ENCODE results near the gene OR10A2. TPM values are rescaled to one million over a fixed set of nuclear protein-coding genes. Genes with fewer than 3 reads are reported as not detected.
"Not testable (repeated sequence)": the region's sequence is repeated elsewhere in the genome, so short reads cannot be mapped to it uniquely, and the experiment has no call there.

OR10A2 gene
- total RNA-seq, 2 experiments from 2014 or later = not detected

- ChIA-PET POLR2A (no interaction called here), CTCF (no interaction called here)
Measured at GRCh38 chr11:6876914-6877313, 14.1 kb downstream of the OR10A2 start.

GRCh38 chr11:6882751-6883150, 19.9 kb downstream of the OR10A2 start:
- POLR2A ChIA-PET = no interaction called here
- CTCF ChIA-PET = no interaction called here

- POLR2A ChIA-PET, CTCF ChIA-PET: not testable (repeated sequence)
Measured at GRCh38 chr11:6887711-6888110, 24.9 kb downstream of the OR10A2 start.

GRCh38 chr11:6888830-6889229, 26.0 kb downstream of the OR10A2 start:
- CTCF ChIA-PET = no interaction called here

GRCh38 chr11:6889835-6890234, 27.0 kb downstream of the OR10A2 start:
- CTCF ChIA-PET = no interaction called here
- POLR2A ChIA-PET = no interaction called here

More at GRCh38 chr11:6888830-6889229, 26.0 kb downstream of the OR10A2 start:
- POLR2A ChIA-PET = no interaction called here

- ChIA-PET CTCF (no interaction called here), POLR2A (no interaction called here)
Measured at GRCh38 chr11:6892400-6892799, 29.5 kb downstream of the OR10A2 start, which contains the start of gene OR2D2. Gene OR2D2 (minus strand): TSS chr11:6892500. CDS start chr11:6892500, 0 bp downstream.

GRCh38 chr11:6894097-6894496, 31.2 kb downstream of the OR10A2 start:
- ChIA-PET POLR2A (no interaction called here), CTCF (no interaction called here)

- POLR2A ChIA-PET = no interaction called here
- CTCF ChIA-PET = no interaction called here
Measured at GRCh38 chr11:6895010-6895409, 32.2 kb downstream of the OR10A2 start.

- POLR2A ChIA-PET = no interaction called here
- CTCF ChIA-PET = no interaction called here
Measured at GRCh38 chr11:6898911-6899310, 36.1 kb downstream of the OR10A2 start.

- ChIA-PET POLR2A (no interaction called here), CTCF (no interaction called here)
Measured at GRCh38 chr11:6900327-6900999, 37.6 kb downstream of the OR10A2 start.

- CTCF ChIA-PET, POLR2A ChIA-PET: not testable (repeated sequence)
Measured at GRCh38 chr11:6904804-6905203, 41.9 kb downstream of the OR10A2 start.

GRCh38 chr11:6911378-6911777, 48.5 kb downstream of the OR10A2 start:
- CTCF ChIA-PET = no interaction called here
- POLR2A ChIA-PET = no interaction called here

GRCh38 chr11:6911948-6912347, 49.1 kb downstream of the OR10A2 start:
- ChIA-PET POLR2A (no interaction called here), CTCF (no interaction called here)

GRCh38 chr11:6919698-6920097, 56.8 kb downstream of the OR10A2 start:
- ChIA-PET CTCF (no interaction called here), POLR2A (no interaction called here)

- CTCF ChIA-PET = no interaction called here
Measured at GRCh38 chr11:6920702-6921101, 57.8 kb downstream of the OR10A2 start, which contains the start of gene OR2D3. Gene OR2D3 (plus strand): TSS chr11:6921002. CDS start chr11:6921002, 0 bp downstream.

More at GRCh38 chr11:6920702-6921101, 57.8 kb downstream of the OR10A2 start, which contains the start of gene OR2D3:
- POLR2A ChIA-PET = no interaction called here

Other genes starting within 250 kb of the OR10A2 start
- gene TPP1, start 243.6 kb upstream of the OR10A2 start, total RNA-seq = 10 to 100 TPM; 44.7 to 50.5 TPM
- gene DCHS1, start 207.2 kb upstream of the OR10A2 start, total RNA-seq = under 1 TPM; 0.40 to 0.53 TPM
- 100 to 1,000 TPM; 132 to 146 TPM for gene MRPL17, start 179.7 kb upstream of the OR10A2 start, total RNA-seq
- under 1 TPM in 1 of 2 experiments, not detected in 1; 0.06 TPM for gene OR2AG2, start 91.1 kb upstream of the OR10A2 start, total RNA-seq
- not detected for gene OR2AG1, start 80.0 kb upstream of the OR10A2 start, total RNA-seq
- under 1 TPM; 0.06 to 0.13 TPM for gene OR6A2, start 63.4 kb upstream of the OR10A2 start, total RNA-seq
- gene OR10A5, start 17.4 kb upstream of the OR10A2 start, total RNA-seq = not detected
- gene OR10A4, start 13.6 kb downstream of the OR10A2 start, total RNA-seq = not detected
- not detected for gene OR2D2, start 29.4 kb downstream of the OR10A2 start, total RNA-seq
- gene OR2D3, start 57.9 kb downstream of the OR10A2 start, total RNA-seq = not detected
- 1 to 10 TPM; 1.5 to 1.7 TPM for gene ZNF215, start 63.4 kb downstream of the OR10A2 start, total RNA-seq
- not detected for gene ZNF214, start 157.3 kb downstream of the OR10A2 start, total RNA-seq
- gene NLRP14, start 157.4 kb downstream of the OR10A2 start, total RNA-seq = not detected
- gene RBMXL2, start 225.9 kb downstream of the OR10A2 start, total RNA-seq = not detected

Data from activated CD8-positive, alpha-beta memory T cell treated with anti-CD3 and anti-CD28 coated beads for 36 hours (primary cell).